SK-N-SH treated with all-trans-retinoic acid at 6 μM for 48 hours (cell line): Measurements from ENCODE around the gene MAP9.
A peak's percentile ranks its signal among the peaks of the same experiment; 100 is the strongest.

Source experiments
- ATAC-seq: fragments of 200-7000 bp; cut with Tn5 transposase; 3 replicates; pipeline ENCODE4 v1.9.1; 2020; ENCODE audit warnings: mild to moderate bottlenecking, moderate library complexity
- BACH2 ChIP-seq: fragments of 250-450 bp; sonication (Bioruptor Pico); IDR thresholded peaks from 2 replicates; pipeline ENCODE4 v1.9.0; 2021; ENCODE audit warnings: mild to moderate bottlenecking, borderline replicate concordance
- GLIS3 ChIP-seq: fragments of 250-450 bp; sonication (Bioruptor Pico); IDR thresholded peaks from 2 replicates; pipeline ENCODE4 v1.5.0; 2020; ENCODE audit warnings: mild to moderate bottlenecking, moderate library complexity
- ISL1 ChIP-seq: fragments of 250-450 bp; sonication (Bioruptor Pico); IDR thresholded peaks from 2 replicates; pipeline ENCODE4 v2.1.2; 2022; ENCODE audit warnings: mild to moderate bottlenecking, moderate library complexity
- SNAI2 ChIP-seq: fragments of 250-450 bp; sonication (Bioruptor Pico); IDR thresholded peaks from 2 replicates; pipeline ENCODE4 v1.5.0; 2020; ENCODE audit warnings: mild to moderate bottlenecking, moderate library complexity
- TOX ChIP-seq: fragments of 250-450 bp; sonication (Bioruptor Pico); IDR thresholded peaks from 2 replicates; pipeline ENCODE4 v1.8.0; 2021; ENCODE audit warnings: mild to moderate bottlenecking, moderate library complexity, borderline replicate concordance
- ZC3H10 ChIP-seq: fragments of 250-450 bp; sonication (Bioruptor Pico); IDR thresholded peaks from 2 replicates; pipeline ENCODE4 v1.5.1; 2021; ENCODE audit warnings: mild to moderate bottlenecking, moderate library complexity
- ZFP3 ChIP-seq: fragments of 250-450 bp; sonication (Bioruptor Pico); IDR thresholded peaks from 2 replicates; pipeline ENCODE4 v1.5.0; 2020; ENCODE audit warnings: mild to moderate bottlenecking, moderate library complexity
- ZFP30 ChIP-seq: fragments of 450-650 bp; formaldehyde crosslinking; IDR thresholded peaks from 2 replicates; pipeline ENCODE4 v1.5.0; 2022; ENCODE audit warnings: mild to moderate bottlenecking, moderate library complexity
- ZNF8 ChIP-seq: fragments of 450-650 bp; formaldehyde crosslinking; IDR thresholded peaks from 2 replicates; pipeline ENCODE4 v1.5.0; 2020; ENCODE audit warnings: mild to moderate bottlenecking, moderate library complexity
- TF ChIP-seq, protein P1 (sequence below): fragments of 250-450 bp; sonication (Bioruptor Pico); IDR thresholded peaks from 2 replicates; pipeline ENCODE4 v1.5.1; 2020; ENCODE audit warnings: low read depth, mild to moderate bottlenecking, moderate library complexity
- TF ChIP-seq, protein P2 (sequence below): fragments of 250-450 bp; sonication (Bioruptor Pico); IDR thresholded peaks from 2 replicates; pipeline ENCODE4 v1.5.1; 2021; ENCODE audit warnings: mild to moderate bottlenecking, moderate library complexity
- TF ChIP-seq, protein P3 (sequence below): fragments of 250-450 bp; sonication (Bioruptor Pico); IDR thresholded peaks from 2 replicates; pipeline ENCODE4 v1.8.0; 2020; ENCODE audit warnings: mild to moderate bottlenecking, moderate library complexity, borderline replicate concordance
- TF ChIP-seq, protein P4 (sequence below): fragments of 250-450 bp; sonication (Bioruptor Pico); IDR thresholded peaks from 2 replicates; pipeline ENCODE4 v1.5.0; 2020; ENCODE audit warnings: mild to moderate bottlenecking, moderate library complexity

Gene MAP9

DNA sequence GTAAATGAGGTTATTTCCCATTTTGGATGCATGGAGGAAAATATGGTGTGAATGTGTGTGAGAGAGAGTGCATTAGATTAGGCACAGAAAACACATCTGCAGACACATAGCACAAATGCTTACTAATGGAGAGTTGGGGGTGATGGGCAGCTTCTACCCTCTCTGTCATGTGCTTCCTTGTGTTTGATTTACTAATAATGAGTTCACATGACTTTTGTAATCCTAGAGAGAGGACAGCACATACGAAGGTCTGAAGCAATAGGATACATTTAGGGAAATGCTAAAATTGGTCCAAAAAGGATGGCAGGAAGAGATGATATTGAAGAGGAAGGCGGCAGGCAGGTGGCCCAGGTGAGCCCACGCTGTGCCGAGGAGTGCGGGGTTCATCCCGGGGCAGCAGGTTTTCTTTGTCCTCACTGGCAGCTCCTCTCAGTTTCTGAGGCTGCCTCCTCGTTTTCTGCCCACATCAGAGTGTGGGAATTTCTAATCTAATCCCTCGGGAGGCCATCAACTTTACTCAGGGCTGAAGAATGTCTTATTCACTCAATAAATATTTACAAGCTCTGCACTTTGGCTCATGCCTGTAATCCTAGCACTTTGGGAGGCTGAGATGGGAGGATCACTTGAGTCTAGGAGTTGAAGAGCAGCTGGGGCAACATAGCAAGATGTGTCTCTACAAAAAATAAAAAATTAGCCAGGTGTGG is 15.9 kb upstream of the MAP9 start:
- TF ChIP-seq ISL1 (CRISPR knock-in tag): 0 out of 2 replicates have a peak, but pooled peaks have one; percentile 19
- TF ChIP-seq, protein P1, sequence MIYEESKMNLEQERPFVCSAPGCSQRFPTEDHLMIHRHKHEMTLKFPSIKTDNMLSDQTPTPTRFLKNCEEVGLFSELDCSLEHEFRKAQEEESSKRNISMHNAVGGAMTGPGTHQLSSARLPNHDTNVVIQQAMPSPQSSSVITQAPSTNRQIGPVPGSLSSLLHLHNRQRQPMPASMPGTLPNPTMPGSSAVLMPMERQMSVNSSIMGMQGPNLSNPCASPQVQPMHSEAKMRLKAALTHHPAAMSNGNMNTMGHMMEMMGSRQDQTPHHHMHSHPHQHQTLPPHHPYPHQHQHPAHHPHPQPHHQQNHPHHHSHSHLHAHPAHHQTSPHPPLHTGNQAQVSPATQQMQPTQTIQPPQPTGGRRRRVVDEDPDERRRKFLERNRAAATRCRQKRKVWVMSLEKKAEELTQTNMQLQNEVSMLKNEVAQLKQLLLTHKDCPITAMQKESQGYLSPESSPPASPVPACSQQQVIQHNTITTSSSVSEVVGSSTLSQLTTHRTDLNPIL (CRISPR knock-in tag): no peak

DNA sequence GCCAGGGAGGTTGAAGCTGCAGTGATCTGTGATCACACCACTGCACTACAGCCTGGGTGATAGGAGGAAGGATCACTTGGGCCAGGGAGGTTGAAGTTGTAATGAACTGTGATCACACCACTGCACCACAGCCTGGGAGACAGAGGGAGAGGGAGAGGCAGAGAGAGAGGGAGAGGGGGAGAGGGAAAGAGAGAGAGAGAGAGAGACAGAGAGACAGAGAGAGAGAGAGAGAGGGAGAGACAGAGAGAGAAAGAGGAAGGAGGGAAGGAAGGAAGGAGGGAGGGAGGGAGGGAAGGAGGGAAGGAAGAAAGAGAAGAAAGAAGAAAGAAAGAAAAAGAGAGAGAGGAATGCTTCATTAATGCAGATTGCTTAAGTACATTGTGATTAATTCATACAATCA is 15.2 kb upstream of the MAP9 start:
- TF ChIP-seq ZFP3 (CRISPR knock-in tag): no peak
- no peak for TF ChIP-seq TOX (CRISPR knock-in tag)
- TF ChIP-seq ZNF8: no peak
- TF ChIP-seq, protein P2, sequence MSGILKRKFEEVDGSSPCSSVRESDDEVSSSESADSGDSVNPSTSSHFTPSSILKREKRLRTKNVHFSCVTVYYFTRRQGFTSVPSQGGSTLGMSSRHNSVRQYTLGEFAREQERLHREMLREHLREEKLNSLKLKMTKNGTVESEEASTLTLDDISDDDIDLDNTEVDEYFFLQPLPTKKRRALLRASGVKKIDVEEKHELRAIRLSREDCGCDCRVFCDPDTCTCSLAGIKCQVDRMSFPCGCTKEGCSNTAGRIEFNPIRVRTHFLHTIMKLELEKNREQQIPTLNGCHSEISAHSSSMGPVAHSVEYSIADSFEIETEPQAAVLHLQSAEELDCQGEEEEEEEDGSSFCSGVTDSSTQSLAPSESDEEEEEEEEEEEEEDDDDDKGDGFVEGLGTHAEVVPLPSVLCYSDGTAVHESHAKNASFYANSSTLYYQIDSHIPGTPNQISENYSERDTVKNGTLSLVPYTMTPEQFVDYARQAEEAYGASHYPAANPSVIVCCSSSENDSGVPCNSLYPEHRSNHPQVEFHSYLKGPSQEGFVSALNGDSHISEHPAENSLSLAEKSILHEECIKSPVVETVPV (CRISPR knock-in tag): no peak
- no peak for TF ChIP-seq BACH2
- TF ChIP-seq ZC3H10 (CRISPR knock-in tag): no peak
- no peak for TF ChIP-seq SNAI2
- TF ChIP-seq, protein P3, sequence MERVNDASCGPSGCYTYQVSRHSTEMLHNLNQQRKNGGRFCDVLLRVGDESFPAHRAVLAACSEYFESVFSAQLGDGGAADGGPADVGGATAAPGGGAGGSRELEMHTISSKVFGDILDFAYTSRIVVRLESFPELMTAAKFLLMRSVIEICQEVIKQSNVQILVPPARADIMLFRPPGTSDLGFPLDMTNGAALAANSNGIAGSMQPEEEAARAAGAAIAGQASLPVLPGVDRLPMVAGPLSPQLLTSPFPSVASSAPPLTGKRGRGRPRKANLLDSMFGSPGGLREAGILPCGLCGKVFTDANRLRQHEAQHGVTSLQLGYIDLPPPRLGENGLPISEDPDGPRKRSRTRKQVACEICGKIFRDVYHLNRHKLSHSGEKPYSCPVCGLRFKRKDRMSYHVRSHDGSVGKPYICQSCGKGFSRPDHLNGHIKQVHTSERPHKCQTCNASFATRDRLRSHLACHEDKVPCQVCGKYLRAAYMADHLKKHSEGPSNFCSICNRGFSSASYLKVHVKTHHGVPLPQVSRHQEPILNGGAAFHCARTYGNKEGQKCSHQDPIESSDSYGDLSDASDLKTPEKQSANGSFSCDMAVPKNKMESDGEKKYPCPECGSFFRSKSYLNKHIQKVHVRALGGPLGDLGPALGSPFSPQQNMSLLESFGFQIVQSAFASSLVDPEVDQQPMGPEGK (CRISPR knock-in tag): no peak
- TF ChIP-seq ZFP30 (CRISPR knock-in tag): no peak
- TF ChIP-seq, protein P4, sequence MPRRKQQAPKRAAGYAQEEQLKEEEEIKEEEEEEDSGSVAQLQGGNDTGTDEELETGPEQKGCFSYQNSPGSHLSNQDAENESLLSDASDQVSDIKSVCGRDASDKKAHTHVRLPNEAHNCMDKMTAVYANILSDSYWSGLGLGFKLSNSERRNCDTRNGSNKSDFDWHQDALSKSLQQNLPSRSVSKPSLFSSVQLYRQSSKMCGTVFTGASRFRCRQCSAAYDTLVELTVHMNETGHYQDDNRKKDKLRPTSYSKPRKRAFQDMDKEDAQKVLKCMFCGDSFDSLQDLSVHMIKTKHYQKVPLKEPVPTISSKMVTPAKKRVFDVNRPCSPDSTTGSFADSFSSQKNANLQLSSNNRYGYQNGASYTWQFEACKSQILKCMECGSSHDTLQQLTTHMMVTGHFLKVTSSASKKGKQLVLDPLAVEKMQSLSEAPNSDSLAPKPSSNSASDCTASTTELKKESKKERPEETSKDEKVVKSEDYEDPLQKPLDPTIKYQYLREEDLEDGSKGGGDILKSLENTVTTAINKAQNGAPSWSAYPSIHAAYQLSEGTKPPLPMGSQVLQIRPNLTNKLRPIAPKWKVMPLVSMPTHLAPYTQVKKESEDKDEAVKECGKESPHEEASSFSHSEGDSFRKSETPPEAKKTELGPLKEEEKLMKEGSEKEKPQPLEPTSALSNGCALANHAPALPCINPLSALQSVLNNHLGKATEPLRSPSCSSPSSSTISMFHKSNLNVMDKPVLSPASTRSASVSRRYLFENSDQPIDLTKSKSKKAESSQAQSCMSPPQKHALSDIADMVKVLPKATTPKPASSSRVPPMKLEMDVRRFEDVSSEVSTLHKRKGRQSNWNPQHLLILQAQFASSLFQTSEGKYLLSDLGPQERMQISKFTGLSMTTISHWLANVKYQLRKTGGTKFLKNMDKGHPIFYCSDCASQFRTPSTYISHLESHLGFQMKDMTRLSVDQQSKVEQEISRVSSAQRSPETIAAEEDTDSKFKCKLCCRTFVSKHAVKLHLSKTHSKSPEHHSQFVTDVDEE (CRISPR knock-in tag): no peak
- ATAC-seq: no peak

More for the DNA sequence above, 15.9 kb upstream of the MAP9 start:
- peak; percentile 61 for ATAC-seq

DNA sequence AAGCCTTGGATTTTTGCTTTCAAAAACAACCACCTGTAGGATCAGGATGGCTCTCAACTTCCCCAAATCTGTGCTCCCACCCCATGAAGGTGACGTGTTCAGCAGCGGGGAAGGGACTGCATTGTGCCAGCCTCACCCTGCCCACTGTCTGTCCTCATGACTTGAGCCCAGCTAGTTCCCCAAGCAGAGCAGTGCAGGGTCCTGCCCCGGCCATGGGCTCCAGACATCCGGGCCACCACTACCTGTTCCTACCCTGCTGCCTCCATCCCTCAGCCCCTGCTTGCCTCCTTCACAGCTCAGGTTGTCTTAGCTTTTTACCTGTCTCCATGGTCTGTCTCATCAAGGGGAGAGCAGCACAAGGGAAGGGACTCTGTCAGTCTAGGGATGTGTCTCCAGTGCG is 11.4 kb upstream of the MAP9 start:
- no peak for TF ChIP-seq ISL1 (CRISPR knock-in tag)
- TF ChIP-seq ZNF8: no peak
- TF ChIP-seq, all 23 proteins: peak for 0
- ATAC-seq: no peak

DNA sequence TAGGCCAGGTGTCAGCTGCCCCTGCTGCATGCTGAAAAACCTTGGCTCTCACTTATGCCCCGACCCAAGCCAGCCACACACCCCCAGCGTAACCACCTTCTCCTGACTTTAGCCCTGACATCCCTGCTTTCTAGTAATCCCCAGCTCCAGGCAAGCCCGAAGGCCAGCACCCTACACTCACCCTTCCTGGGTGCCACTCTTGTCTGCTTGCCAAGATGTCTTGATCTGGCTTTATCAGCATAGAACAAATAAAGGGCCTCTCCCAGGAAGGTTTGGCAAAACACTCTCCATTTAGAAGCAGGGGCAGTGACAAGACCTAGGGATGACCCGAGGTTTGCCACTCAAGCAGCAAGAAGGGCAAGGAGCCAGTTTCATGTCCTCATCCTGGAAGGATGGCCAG is 6.8 kb upstream of the MAP9 start:
- ATAC-seq: no peak
- TF ChIP-seq, protein P1 (CRISPR knock-in tag): no peak
- no peak for TF ChIP-seq GLIS3 (CRISPR knock-in tag)
- TF ChIP-seq ZNF8: no peak
- TF ChIP-seq ZC3H10 (CRISPR knock-in tag): no peak
- TF ChIP-seq SNAI2: no peak

DNA sequence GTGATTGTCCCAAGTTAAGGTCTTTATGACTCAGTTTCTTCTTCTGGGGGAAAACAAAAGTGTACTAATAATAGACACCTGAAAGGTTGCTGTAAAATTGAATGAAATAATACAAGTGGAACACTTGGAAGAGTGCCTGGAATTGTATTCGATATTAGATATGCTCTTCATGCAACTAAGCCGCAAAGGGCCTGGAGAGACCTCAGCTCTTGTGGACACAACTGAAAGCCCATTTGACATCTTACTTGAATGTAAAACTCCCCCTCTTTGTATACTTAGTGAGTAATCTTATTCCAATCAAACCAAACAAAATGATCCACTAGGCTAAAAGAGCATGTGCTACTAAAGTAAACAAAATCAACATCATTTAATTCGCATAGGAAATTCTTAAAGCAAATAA is 511 bp upstream of the MAP9 start:
- TF ChIP-seq, protein P3 (CRISPR knock-in tag): no peak
- TF ChIP-seq ZC3H10 (CRISPR knock-in tag): no peak
- ATAC-seq: no peak
